Bronchial epithelial cell (primary cell): Measurements from ENCODE around the gene PXDN. TPM values are rescaled to one million over a fixed set of nuclear protein-coding genes. Genes with fewer than 3 reads are reported as not detected.
"Not testable (repeated sequence)": the region's sequence is repeated elsewhere in the genome, so short reads cannot be mapped to it uniquely, and the experiment has no call there.

Source experiments
- DNase-seq: peaks from one replicate; pipeline ENCODE4 v3.0.0-alpha.2; 2010; ENCODE audit warnings: low read depth
- FAIRE-seq: peaks from 2 replicates; lab custom pipeline; 2011; peaks lifted over from hg19 to GRCh38; lab: Jason Lieb, UNC
- H3K27me3 ChIP-seq: 2 replicates; pipeline ENCODE4 v1.5.1; 2011; ENCODE audit warnings: low read length; ENCODE audit not compliant: control insufficient read depth, insufficient read depth
- H3K36me3 ChIP-seq: 2 replicates; pipeline ENCODE4 v1.5.1; 2011; ENCODE audit warnings: low read length; ENCODE audit not compliant: control insufficient read depth, insufficient read depth
- H3K4me3 ChIP-seq: 2 replicates; pipeline ENCODE4 v1.5.1; 2011; ENCODE audit warnings: mild to moderate bottlenecking, low read depth, low read length, control low read depth
- total RNA-seq: library from RNA; depleted of rRNA; stranded (reverse); fragments of >200 nt; gene quantifications from 2 replicates; pipeline ENCODE4 v1.2.1, GENCODE V29; 2014
- TF ChIP-seq, protein P1 (sequence below): IDR thresholded peaks from 2 replicates; pipeline ENCODE4 v1.5.1; 2011; ENCODE audit warnings: mild to moderate bottlenecking, moderate library complexity, low read length, control low read depth, inconsistent platforms; ENCODE audit not compliant: insufficient read depth, severe bottlenecking

The PXDN gene
- total RNA-seq, 1 donor from 2014 or later, result 34.0 TPM

DNA sequence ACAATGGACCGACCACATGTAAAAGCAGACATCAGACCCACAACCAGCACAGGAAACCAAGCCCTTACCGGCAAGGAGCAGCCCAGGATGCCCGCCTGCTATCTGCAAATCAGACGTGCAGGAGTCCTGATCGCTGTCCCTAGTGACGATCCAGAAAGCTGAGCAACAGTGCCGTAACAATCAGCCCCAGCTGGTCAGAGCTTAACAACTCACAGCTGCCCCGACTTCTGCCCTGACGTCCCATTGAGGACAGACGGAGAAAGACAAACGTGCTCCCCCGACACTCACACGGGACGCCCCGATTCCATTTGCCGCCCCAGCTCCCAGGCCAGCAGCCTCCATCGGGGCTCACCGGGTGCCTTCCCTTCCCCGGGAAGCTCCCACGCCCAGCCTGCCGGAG lies 39.8 kb upstream of the PXDN start:
- FAIRE-seq (no peak), DNase-seq (no peak)
- TF ChIP-seq, protein P1, sequence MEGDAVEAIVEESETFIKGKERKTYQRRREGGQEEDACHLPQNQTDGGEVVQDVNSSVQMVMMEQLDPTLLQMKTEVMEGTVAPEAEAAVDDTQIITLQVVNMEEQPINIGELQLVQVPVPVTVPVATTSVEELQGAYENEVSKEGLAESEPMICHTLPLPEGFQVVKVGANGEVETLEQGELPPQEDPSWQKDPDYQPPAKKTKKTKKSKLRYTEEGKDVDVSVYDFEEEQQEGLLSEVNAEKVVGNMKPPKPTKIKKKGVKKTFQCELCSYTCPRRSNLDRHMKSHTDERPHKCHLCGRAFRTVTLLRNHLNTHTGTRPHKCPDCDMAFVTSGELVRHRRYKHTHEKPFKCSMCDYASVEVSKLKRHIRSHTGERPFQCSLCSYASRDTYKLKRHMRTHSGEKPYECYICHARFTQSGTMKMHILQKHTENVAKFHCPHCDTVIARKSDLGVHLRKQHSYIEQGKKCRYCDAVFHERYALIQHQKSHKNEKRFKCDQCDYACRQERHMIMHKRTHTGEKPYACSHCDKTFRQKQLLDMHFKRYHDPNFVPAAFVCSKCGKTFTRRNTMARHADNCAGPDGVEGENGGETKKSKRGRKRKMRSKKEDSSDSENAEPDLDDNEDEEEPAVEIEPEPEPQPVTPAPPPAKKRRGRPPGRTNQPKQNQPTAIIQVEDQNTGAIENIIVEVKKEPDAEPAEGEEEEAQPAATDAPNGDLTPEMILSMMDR, result no peak
- no peaks in the 10 kb centered on the region for H3K36me3 ChIP-seq
- no peak overlapping the region for H3K4me3 ChIP-seq
- H3K27me3 ChIP-seq, result no peaks in the 10 kb centered on the region

- Histone ChIP-seq H3K36me3 (no peaks in the 10 kb centered on the region), H3K4me3 (no peak overlapping the region), H3K27me3 (no peaks in the 10 kb centered on the region)
- TF ChIP-seq, protein P1, result no peak
- FAIRE-seq (no peak), DNase-seq (no peak)
These were observed 38.2 kb upstream of the PXDN start for GRCh38 chr2:1782514-1782913.

DNA sequence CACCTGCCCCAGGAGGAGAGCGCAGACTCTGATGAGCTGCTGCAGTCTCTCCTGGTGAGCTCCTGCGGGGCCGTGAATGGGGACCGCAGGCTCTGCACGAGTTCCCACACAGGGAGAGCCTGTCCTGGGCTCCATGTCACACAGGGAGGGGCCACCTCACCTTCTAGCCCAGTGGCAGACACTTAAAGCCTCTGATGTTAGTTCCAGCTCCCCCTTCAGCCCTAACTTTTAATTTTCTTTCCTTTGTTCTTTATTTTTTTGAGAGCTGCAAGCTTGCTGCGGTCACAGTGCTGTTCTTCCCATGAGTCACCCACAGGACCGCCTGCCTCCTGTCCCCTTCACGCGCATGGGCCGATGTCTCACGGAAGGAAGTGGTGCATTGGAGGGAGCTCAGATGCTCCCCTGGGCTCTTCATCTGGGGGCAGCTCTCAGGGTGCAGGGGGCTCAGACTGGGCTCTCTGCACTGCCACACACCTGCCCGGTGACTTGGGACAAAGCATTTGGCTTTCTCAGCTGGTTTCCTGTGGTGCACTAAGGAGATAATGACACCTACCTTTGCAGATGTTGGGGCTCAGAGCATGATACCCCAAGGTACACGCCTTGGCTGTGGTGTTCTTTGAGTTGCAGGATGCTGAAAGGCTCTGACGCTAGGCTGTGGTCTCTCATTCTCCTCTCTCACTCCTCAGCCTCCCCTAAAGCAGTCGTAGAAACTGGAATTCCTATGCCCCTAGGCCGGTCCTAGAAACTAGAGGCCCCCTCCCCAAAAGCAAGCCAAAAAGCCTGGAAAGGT lies 37.2 kb upstream of the PXDN start:
- H3K4me3 ChIP-seq, result no peak overlapping the region
- H3K36me3 ChIP-seq, result no peaks in the 10 kb centered on the region
- H3K27me3 ChIP-seq, result peaks cover 2% of the 10 kb centered on the region
- TF ChIP-seq, protein P1, result no peak
- DNase-seq (no peak), FAIRE-seq (no peak)

GRCh38 chr2:1780693-1781092 lies 36.4 kb upstream of the PXDN start:
- Histone ChIP-seq H3K27me3 (peaks cover 2% of the 10 kb centered on the region), H3K36me3 (no peaks in the 10 kb centered on the region), H3K4me3 (no peak overlapping the region)
- FAIRE-seq, result no peak
- DNase-seq, result no peak
- TF ChIP-seq, protein P1, result no peak

- not testable (repeated sequence) for H3K36me3 ChIP-seq, DNase-seq
These were observed 35.7 kb upstream of the PXDN start for GRCh38 chr2:1780054-1780453.

GRCh38 chr2:1778566-1778965 lies 34.3 kb upstream of the PXDN start:
- H3K4me3 ChIP-seq, result no peak overlapping the region
- TF ChIP-seq, protein P1, result no peak
- H3K27me3 ChIP-seq, result peaks cover 2% of the 10 kb centered on the region
- DNase-seq (no peak), FAIRE-seq (no peak)
- no peaks in the 10 kb centered on the region for H3K36me3 ChIP-seq

More at GRCh38 chr2:1780054-1780453, 35.7 kb upstream of the PXDN start:
- FAIRE-seq, result peak; percentile 93
- not testable (repeated sequence) for H3K4me3 ChIP-seq, H3K27me3 ChIP-seq
